Skeletal muscle tissue (tissue), 4 donors: ENCODE results near the gene RPUSD4. TPM values are rescaled to one million over a fixed set of nuclear protein-coding genes. Genes with fewer than 3 reads are reported as not detected.

Experiments
- H3K27ac ChIP-seq: one replicate; pipeline ENCODE4 v1.7.0; 2013; ENCODE audit warnings: mild to moderate bottlenecking, low read depth, low read length, inconsistent platforms
- H3K27me3 ChIP-seq, 3 donors: one replicate each; pipeline ENCODE4 v1.7.0; 2013; ENCODE audit warnings: low read length in 3 of 3; ENCODE audit not compliant: control insufficient read depth in 3 of 3, insufficient read depth in 3 of 3
- H3K36me3 ChIP-seq, 3 donors: one replicate each; pipeline ENCODE4 v1.7.0; 2013; ENCODE audit warnings: low read length in 3 of 3; ENCODE audit not compliant: control insufficient read depth in 3 of 3, insufficient read depth in 3 of 3
- H3K4me1 ChIP-seq, 3 donors: one replicate each; pipeline ENCODE4 v1.7.0; 2013; ENCODE audit warnings: low read length in 3 of 3, mild to moderate bottlenecking in 3 of 3; ENCODE audit not compliant: control insufficient read depth in 3 of 3, insufficient read depth in 3 of 3
- H3K4me3 ChIP-seq, 3 donors: one replicate each; pipeline ENCODE4 v1.7.0; 2013; ENCODE audit warnings: low read length in 3 of 3
- H3K9ac ChIP-seq, 3 donors: one replicate each; pipeline ENCODE4 v1.7.0; 2013; ENCODE audit warnings: low read length in 3 of 3, mild to moderate bottlenecking in 3 of 3, moderate library complexity in 2 of 3, low read depth in 1 of 3
- H3K9me3 ChIP-seq, 3 donors: one replicate each; pipeline ENCODE4 v1.7.0; 2013; ENCODE audit warnings: low read length in 3 of 3; ENCODE audit not compliant: control insufficient read depth in 3 of 3
- total RNA-seq: library from RNA; depleted of rRNA; stranded (reverse); fragments of >200 nt; gene quantifications from one replicate; pipeline ENCODE4 v1.2.3, GENCODE V29; 2014
- donor health status: Osteomylitis.

RPUSD4 gene
- total RNA-seq, 1 donor from 2014 or later: 57.9 TPM

DNA sequence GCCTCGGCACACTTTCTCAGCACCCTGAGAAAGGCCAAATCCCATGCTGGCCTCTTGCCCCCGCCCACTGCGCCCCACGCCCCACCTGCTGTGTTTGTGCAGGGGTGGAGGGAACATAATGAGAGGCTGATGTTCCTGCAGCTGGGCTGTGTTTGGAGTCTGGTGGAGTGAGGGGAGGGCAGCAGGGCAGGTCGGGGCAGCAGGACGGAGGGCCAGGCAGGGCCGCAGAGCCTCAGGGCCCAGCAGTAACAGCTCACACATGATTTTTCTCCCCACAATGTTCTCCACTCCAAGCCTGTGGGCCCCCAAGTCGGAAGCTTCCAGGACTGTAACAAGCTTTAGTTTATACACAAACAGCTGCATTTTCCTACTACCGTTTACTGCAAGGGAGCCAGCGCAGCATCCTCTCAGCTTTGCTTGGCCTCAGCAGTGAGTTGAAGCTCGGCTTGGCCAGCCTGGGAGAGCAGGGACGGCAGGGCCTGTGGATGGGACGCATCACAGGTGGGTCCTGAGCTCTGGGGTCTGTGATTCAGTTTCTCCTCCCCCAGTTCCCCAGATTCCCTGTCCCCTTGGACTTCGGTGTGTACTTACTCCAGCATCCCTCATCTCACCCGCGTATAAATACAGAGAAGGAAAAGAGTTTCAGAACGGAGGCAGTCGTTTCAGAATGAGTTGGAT is 51.0 kb downstream of the RPUSD4 start:
- H3K4me3 ChIP-seq: no peak overlapping the region
- peaks cover 0 to 17% (median 0%) of the 10 kb centered on the region in 3 donors for H3K27me3 ChIP-seq
- no peak overlapping the region for H3K9ac ChIP-seq
- H3K27ac ChIP-seq: no peak overlapping the region
- H3K4me1 ChIP-seq: peaks cover 0 to 4% (median 0%) of the 10 kb centered on the region in 3 donors
- H3K9me3 ChIP-seq: no peaks in the 10 kb centered on the region
- no peaks in the 10 kb centered on the region for H3K36me3 ChIP-seq

DNA sequence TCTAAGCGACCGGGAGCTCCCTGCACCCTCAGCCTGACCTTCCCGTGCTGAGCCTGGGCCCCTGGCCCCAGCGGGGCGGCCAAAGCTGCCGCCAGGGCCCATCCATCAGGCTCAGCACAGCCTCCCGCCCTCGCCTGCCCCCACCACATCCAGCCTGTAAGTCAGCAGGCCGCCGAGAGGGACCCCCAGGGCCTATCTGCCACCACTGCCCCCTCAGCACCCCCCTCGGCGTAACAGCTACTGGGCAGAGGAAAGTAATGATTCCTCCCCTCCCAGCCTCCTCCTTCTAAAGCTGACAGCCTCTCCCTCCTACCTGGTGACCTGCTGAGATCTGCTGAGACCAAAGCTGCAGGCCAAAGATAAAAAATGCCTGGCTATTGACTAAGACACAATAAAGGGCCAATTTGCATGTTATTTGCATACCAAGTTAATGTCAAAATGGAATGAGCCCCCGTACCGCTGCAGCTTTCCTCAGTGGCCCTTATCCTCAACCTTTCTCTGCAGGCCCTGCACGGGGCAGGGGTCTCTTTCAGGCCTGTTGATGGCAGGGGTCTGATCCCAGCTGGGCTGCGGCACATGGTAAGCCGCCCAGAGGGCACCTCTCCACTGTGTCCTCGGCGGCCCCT is 51.6 kb downstream of the RPUSD4 start:
- peaks cover 0 to 17% (median 0%) of the 10 kb centered on the region in 3 donors for H3K27me3 ChIP-seq
- H3K9me3 ChIP-seq: no peaks in the 10 kb centered on the region
- no peak overlapping the region for H3K4me3 ChIP-seq
- H3K9ac ChIP-seq: no peak overlapping the region
- no peaks in the 10 kb centered on the region for H3K36me3 ChIP-seq
- no peak overlapping the region for H3K27ac ChIP-seq
- peaks cover 0 to 3% (median 0%) of the 10 kb centered on the region in 3 donors for H3K4me1 ChIP-seq

DNA sequence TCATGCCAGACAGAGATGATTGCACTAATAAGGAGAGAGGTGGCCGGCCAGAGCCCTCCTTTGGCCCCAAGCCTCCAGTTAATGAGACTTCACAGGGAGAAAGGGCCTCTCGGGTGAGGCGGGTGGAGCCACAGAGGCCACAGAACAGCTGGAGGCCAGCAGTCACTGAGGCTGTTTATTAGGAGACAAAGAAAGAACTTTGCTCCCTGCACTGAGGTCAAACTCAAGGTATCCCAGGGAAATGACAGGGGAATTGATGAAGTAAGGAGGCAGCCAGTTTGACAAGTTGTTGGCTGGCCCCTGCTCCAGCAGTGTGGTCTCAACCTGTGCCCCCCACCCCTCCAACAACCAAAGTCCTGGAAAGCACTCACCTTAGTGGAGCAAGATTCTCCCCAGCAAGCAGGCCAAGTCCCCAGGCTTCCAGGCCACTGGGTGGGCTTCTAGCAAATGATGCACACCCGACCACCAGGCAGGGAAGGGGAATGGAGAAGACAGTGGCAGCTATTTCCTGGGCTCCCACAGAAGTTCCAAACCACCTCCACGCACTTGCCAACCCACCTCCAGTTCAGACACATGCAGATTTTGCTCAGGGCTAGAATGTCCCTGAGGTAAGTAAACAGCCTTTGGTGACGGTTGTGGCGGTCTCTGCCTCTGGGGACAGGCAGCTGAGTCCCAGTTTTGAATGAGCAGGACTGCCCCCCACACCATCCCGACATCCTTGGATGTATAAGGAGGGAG is 53.2 kb downstream of the RPUSD4 start:
- H3K9ac ChIP-seq: no peak overlapping the region
- H3K4me3 ChIP-seq: no peak overlapping the region
- no peaks in the 10 kb centered on the region for H3K36me3 ChIP-seq
- H3K4me1 ChIP-seq: no peaks in the 10 kb centered on the region
- peaks cover 0 to 14% (median 0%) of the 10 kb centered on the region in 3 donors for H3K27me3 ChIP-seq
- no peak overlapping the region for H3K27ac ChIP-seq
- no peaks in the 10 kb centered on the region for H3K9me3 ChIP-seq

GRCh38 chr11:126157326-126158030 is 54.0 kb downstream of the RPUSD4 start:
- peaks cover 0 to 9% (median 0%) of the 10 kb centered on the region in 3 donors for H3K27me3 ChIP-seq
- no peak overlapping the region for H3K27ac ChIP-seq
- no peak overlapping the region for H3K4me3 ChIP-seq
- H3K9me3 ChIP-seq: no peaks in the 10 kb centered on the region
- H3K9ac ChIP-seq: no peak overlapping the region
- H3K36me3 ChIP-seq: no peaks in the 10 kb centered on the region
- H3K4me1 ChIP-seq: no peaks in the 10 kb centered on the region

DNA sequence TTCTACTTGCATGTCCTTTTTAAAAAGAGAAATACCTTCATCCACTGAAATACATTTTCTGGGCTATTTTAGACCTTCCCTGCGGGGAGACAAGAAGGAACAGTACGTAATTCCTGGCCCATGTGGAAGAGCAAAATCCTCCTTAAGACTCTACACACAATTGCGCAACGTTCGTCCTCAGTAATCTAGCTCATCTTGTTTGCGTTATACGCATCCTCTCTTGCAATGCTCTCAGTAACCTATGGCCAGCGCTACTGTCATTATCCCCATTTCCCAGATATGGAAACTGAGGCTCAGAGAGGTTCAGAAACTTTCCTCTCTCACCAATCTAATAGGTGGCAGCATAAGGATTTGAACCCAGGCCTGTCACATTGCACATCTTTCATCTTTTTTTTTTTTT is 54.6 kb downstream of the RPUSD4 start:
- Histone ChIP-seq H3K4me1 (no peaks in the 10 kb centered on the region), H3K4me3 (no peak overlapping the region), H3K27me3 (peaks cover 0 to 9% (median 0%) of the 10 kb centered on the region in 3 donors), H3K27ac (no peak overlapping the region), H3K36me3 (no peaks in the 10 kb centered on the region), H3K9ac (no peak overlapping the region), H3K9me3 (no peaks in the 10 kb centered on the region)

GRCh38 chr11:126155402-126156187 is 55.9 kb downstream of the RPUSD4 start:
- H3K36me3 ChIP-seq: no peaks in the 10 kb centered on the region
- H3K9me3 ChIP-seq: peaks cover 0 to 2% (median 0%) of the 10 kb centered on the region in 3 donors
- H3K4me3 ChIP-seq: no peak overlapping the region
- no peak overlapping the region for H3K27ac ChIP-seq
- peaks cover 0 to 10% (median 0%) of the 10 kb centered on the region in 3 donors for H3K27me3 ChIP-seq
- H3K4me1 ChIP-seq: no peaks in the 10 kb centered on the region
- H3K9ac ChIP-seq: no peak overlapping the region

- H3K36me3 ChIP-seq: no peaks in the 10 kb centered on the region
- H3K4me1 ChIP-seq: peaks cover 0 to 4% (median 0%) of the 10 kb centered on the region in 3 donors
- no peak overlapping the region for H3K27ac ChIP-seq
- H3K4me3 ChIP-seq: no peak overlapping the region
- H3K9me3 ChIP-seq: peaks cover 0 to 2% (median 0%) of the 10 kb centered on the region in 3 donors
- H3K9ac ChIP-seq: no peak overlapping the region
- H3K27me3 ChIP-seq: peaks cover 0 to 12% (median 2%) of the 10 kb centered on the region in 3 donors
Measured at GRCh38 chr11:126154691-126155090, 56.8 kb downstream of the RPUSD4 start.

DNA sequence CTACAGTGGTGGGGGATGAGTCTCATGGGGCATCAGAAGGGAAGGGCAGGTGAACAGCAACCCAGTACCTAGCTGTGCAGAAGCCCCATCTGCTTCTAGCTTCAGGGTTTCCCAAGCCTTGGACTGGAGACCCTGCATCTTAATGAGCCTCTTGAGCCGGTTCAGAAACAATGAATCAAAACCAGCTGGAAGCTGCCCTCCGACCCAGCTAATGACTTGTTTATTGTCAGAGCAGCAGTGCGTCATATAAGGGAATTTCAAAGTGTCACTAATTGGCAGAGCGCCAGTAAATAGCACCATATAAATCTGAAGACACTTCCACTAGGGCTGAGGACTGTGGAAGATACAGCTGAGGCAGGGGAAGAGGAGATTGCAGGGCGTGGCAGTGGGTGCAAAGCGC is 57.5 kb downstream of the RPUSD4 start:
- H3K4me1 ChIP-seq: peaks cover 0 to 5% (median 0%) of the 10 kb centered on the region in 3 donors
- H3K27ac ChIP-seq: no peak overlapping the region
- H3K9me3 ChIP-seq: peaks cover 0 to 2% (median 0%) of the 10 kb centered on the region in 3 donors
- no peak overlapping the region for H3K9ac ChIP-seq
- peaks cover 0 to 15% (median 2%) of the 10 kb centered on the region in 3 donors for H3K27me3 ChIP-seq
- H3K36me3 ChIP-seq: no peaks in the 10 kb centered on the region
- no peak overlapping the region for H3K4me3 ChIP-seq

- Histone ChIP-seq H3K4me3 (no peak overlapping the region), H3K4me1 (peaks cover 0 to 5% (median 0%) of the 10 kb centered on the region in 3 donors), H3K36me3 (no peaks in the 10 kb centered on the region), H3K9me3 (peaks cover 0 to 2% (median 0%) of the 10 kb centered on the region in 3 donors), H3K27ac (no peak overlapping the region), H3K9ac (no peak overlapping the region), H3K27me3 (peaks cover 0 to 11% (median 2%) of the 10 kb centered on the region in 3 donors)
Measured at GRCh38 chr11:126153006-126153405, 58.4 kb downstream of the RPUSD4 start.
